HFFc6 (cell line): ENCODE measurements around the gene ACR. TPM values are rescaled to one million over a fixed set of nuclear protein-coding genes. Genes with fewer than 3 reads are reported as not detected.
"Not testable (repeated sequence)": the region's sequence is repeated elsewhere in the genome, so short reads cannot be mapped to it uniquely, and the experiment has no call there.

Source experiments
- DNase-seq: peaks from one replicate; pipeline ENCODE4 v3.0.0-alpha.2; 2018
- H3K27ac Mint-ChIP-seq: 2 replicates; pipeline ENCODE4 v1.8.0; 2020; ENCODE audit warnings: mild to moderate bottlenecking, mixed read lengths
- H3K27me3 Mint-ChIP-seq: 2 replicates; pipeline ENCODE4 v1.8.0; 2021; ENCODE audit warnings: mild to moderate bottlenecking, moderate library complexity, mixed read lengths; ENCODE audit not compliant: insufficient read depth
- H3K36me3 Mint-ChIP-seq: 2 replicates; pipeline ENCODE4 v1.8.0; 2021; ENCODE audit warnings: low read depth, mixed read lengths
- H3K4me1 Mint-ChIP-seq: 2 replicates; pipeline ENCODE4 v1.8.0; 2020; ENCODE audit warnings: low read depth, mixed read lengths
- H3K4me3 Mint-ChIP-seq: 2 replicates; pipeline ENCODE4 v1.8.0; 2020; ENCODE audit warnings: mild to moderate bottlenecking, moderate library complexity, mixed read lengths
- H3K9me3 Mint-ChIP-seq: 2 replicates; pipeline ENCODE4 v1.8.0; 2020; ENCODE audit warnings: mild to moderate bottlenecking, mixed read lengths
- total RNA-seq, 6 experiments: library from RNA; stranded (reverse); fragmentation: NEBNext Ultra II Directional; extraction: Animal tissue kit (Norgen Biotek cat#: 25700); gene quantifications; 2 replicates in 1 of 6; 3 replicates in 5 of 6; pipeline ENCODE4 v1.2.3, GENCODE V29; 2021

Gene ACR
- total RNA-seq, 6 experiments from 2014 or later = not detected

GRCh38 chr22:50786936-50787335, 48.9 kb downstream of the ACR start:
- not testable (repeated sequence) for H3K36me3 Mint-ChIP-seq, H3K9me3 Mint-ChIP-seq, H3K27ac Mint-ChIP-seq, H3K27me3 Mint-ChIP-seq, H3K4me3 Mint-ChIP-seq
- peak; percentile 84 for DNase-seq
- peaks cover 19% of the 10 kb centered on the region for H3K4me1 Mint-ChIP-seq

Other genes starting within 250 kb of the ACR start
- gene LMF2, start 230.5 kb upstream of the ACR start, total RNA-seq = 100 to 1,000 TPM; 110 to 133 (median 118) TPM
- 10 to 100 TPM; 31.7 to 54.1 (median 50.0) TPM for gene NCAPH2, start 230.0 kb upstream of the ACR start, total RNA-seq
- 10 to 100 TPM in 2 of 6 experiments, 1 to 10 TPM in 4; 2.7 to 11.1 (median 9.7) TPM for gene SCO2, start 212.6 kb upstream of the ACR start, total RNA-seq
- gene TYMP, start 208.2 kb upstream of the ACR start, total RNA-seq = 1 to 10 TPM in 5 of 6 experiments, under 1 TPM in 1; 0.95 to 2.1 (median 1.3) TPM
- under 1 TPM in 1 of 6 experiments, not detected in 5; 0.05 TPM for gene KLHDC7B, start 192.3 kb upstream of the ACR start, total RNA-seq
- gene SYCE3, start 175.3 kb upstream of the ACR start, total RNA-seq = not detected
- gene CPT1B, start 159.8 kb upstream of the ACR start, total RNA-seq = 1 to 10 TPM in 5 of 6 experiments, under 1 TPM in 1; 0.82 to 3.0 (median 1.5) TPM
- gene CHKB, start 155.4 kb upstream of the ACR start, total RNA-seq = 10 to 100 TPM; 21.1 to 26.2 (median 25.2) TPM
- under 1 TPM; 0.14 to 0.25 (median 0.15) TPM for gene MAPK8IP2, start 137.4 kb upstream of the ACR start, total RNA-seq
- gene ARSA, start 110.1 kb upstream of the ACR start, total RNA-seq = 10 to 100 TPM; 28.0 to 35.4 (median 30.6) TPM
- gene SHANK3, start 65.4 kb upstream of the ACR start, total RNA-seq = under 1 TPM; 0.65 to 0.97 (median 0.68) TPM
- gene RABL2B, start 45.4 kb downstream of the ACR start, total RNA-seq = 10 to 100 TPM; 14.8 to 18.9 (median 17.4) TPM